Fibroblast of skin of right biceps (primary cell): ENCODE data around the gene MYO3B.
A peak's percentile ranks its signal among the peaks of the same experiment; 100 is the strongest.

Experiments
- DNase-seq: peaks from one replicate; pipeline ENCODE4 v3.0.0-alpha.2; 2013

Gene MYO3B

GRCh38 chr2:170213651-170214050 lies 35.7 kb downstream of the MYO3B start:
- no peak for DNase-seq

- no peak for DNase-seq
Measured at GRCh38 chr2:170214309-170214948, 36.5 kb downstream of the MYO3B start.

GRCh38 chr2:170215021-170215420 lies 37.1 kb downstream of the MYO3B start:
- DNase-seq: no peak

GRCh38 chr2:170216428-170216827 lies 38.5 kb downstream of the MYO3B start:
- DNase-seq: no peak

GRCh38 chr2:170216981-170217380 lies 39.0 kb downstream of the MYO3B start:
- no peak for DNase-seq

- no peak for DNase-seq
Measured at GRCh38 chr2:170217778-170218251, 39.9 kb downstream of the MYO3B start.

- DNase-seq: no peak
Measured at GRCh38 chr2:170218456-170218855, 40.5 kb downstream of the MYO3B start.

- no peak for DNase-seq
Measured at GRCh38 chr2:170218931-170219330, 41.0 kb downstream of the MYO3B start.

- no peak for DNase-seq
Measured at GRCh38 chr2:170221317-170222288, 43.7 kb downstream of the MYO3B start.

- DNase-seq: no peak
Measured at GRCh38 chr2:170222298-170222697, 44.4 kb downstream of the MYO3B start.

- DNase-seq: no peak
Measured at GRCh38 chr2:170222842-170223241, 44.9 kb downstream of the MYO3B start.

GRCh38 chr2:170224692-170225294 lies 46.8 kb downstream of the MYO3B start:
- DNase-seq: no peak

- no peak for DNase-seq
Measured at GRCh38 chr2:170226216-170226615, 48.3 kb downstream of the MYO3B start.

GRCh38 chr2:170227507-170227947 lies 49.6 kb downstream of the MYO3B start:
- DNase-seq: no peak

- DNase-seq: no peak
Measured at GRCh38 chr2:170227951-170228350, 50.0 kb downstream of the MYO3B start.

- DNase-seq: no peak
Measured at GRCh38 chr2:170228429-170228828, 50.5 kb downstream of the MYO3B start.

- DNase-seq: no peak
Measured at GRCh38 chr2:170229125-170229524, 51.2 kb downstream of the MYO3B start.

GRCh38 chr2:170229744-170230143 lies 51.8 kb downstream of the MYO3B start:
- no peak for DNase-seq

GRCh38 chr2:170235860-170236679 lies 58.1 kb downstream of the MYO3B start:
- peak; percentile 67 for DNase-seq

GRCh38 chr2:170236680-170237047 lies 58.7 kb downstream of the MYO3B start:
- DNase-seq: no peak

GRCh38 chr2:170237572-170238120 lies 59.7 kb downstream of the MYO3B start:
- no peak for DNase-seq

- DNase-seq: no peak
Measured at GRCh38 chr2:170238776-170239175, 60.8 kb downstream of the MYO3B start.
